Measurements from ENCODE around the gene HS3ST1. TPM values are rescaled to one million over a fixed set of nuclear protein-coding genes. Genes with fewer than 3 reads are reported as not detected.
A peak's percentile ranks its signal among the peaks of the same experiment; 100 is the strongest.

Gene HS3ST1
- total RNA-seq, 1 experiment from 2014 or later, result 80.8 TPM

- H3K4me3 Mint-ChIP-seq (ENCODE audit: low read depth, unreplicated experiment), result peak overlapping the region; percentile 92
- peaks cover 46% of the 10 kb centered on the region for H3K4me1 Mint-ChIP-seq (ENCODE audit: low read depth, unreplicated experiment)
- intact Hi-C loops (cut with micrococcal nuclease; ENCODE audit: unreplicated experiment), result loop anchor here (10.0 kb wide), 1 partner anchor 866 kb away; no protein-coding TSS in a partner anchor
- H3K27me3 Mint-ChIP-seq (ENCODE audit: unreplicated experiment), result no peaks in the 10 kb centered on the region
- DNase-seq, result no peak
- no TSS peak for BruUV-seq (replicated peaks)
- CTCF ChIA-PET, result no interaction called here
- no peaks in the 10 kb centered on the region for H3K9me3 Mint-ChIP-seq (ENCODE audit: low read depth, unreplicated experiment)
- peak overlapping the region; percentile 85 for H3K27ac Mint-ChIP-seq (ENCODE audit: unreplicated experiment)
- peaks cover 97% of the 10 kb centered on the region for H3K36me3 Mint-ChIP-seq (ENCODE audit: insufficient read depth, unreplicated experiment)
- TF ChIP-seq CTCF (IDR thresholded peaks at IDR 0.05; ENCODE audit: unreplicated experiment), result no peak
Observed at GRCh38 chr4:11421116-11421515, 7.6 kb downstream of the HS3ST1 start.

- no TSS peak for BruUV-seq (replicated peaks)
- no peaks in the 10 kb centered on the region for H3K27me3 Mint-ChIP-seq (ENCODE audit: unreplicated experiment)
- intact Hi-C loops (cut with micrococcal nuclease; ENCODE audit: unreplicated experiment), result loop anchor here (10.0 kb wide), 1 partner anchor 866 kb away; no protein-coding TSS in a partner anchor
- CTCF ChIA-PET, result no interaction called here
- peak overlapping the region; percentile 92 for H3K4me3 Mint-ChIP-seq (ENCODE audit: low read depth, unreplicated experiment)
- peaks cover 47% of the 10 kb centered on the region for H3K4me1 Mint-ChIP-seq (ENCODE audit: low read depth, unreplicated experiment)
- TF ChIP-seq CTCF (IDR thresholded peaks at IDR 0.05; ENCODE audit: unreplicated experiment), result no peak
- H3K27ac Mint-ChIP-seq (ENCODE audit: unreplicated experiment), result peak overlapping the region; percentile 85
- no peak for DNase-seq
- H3K9me3 Mint-ChIP-seq (ENCODE audit: low read depth, unreplicated experiment), result no peaks in the 10 kb centered on the region
- H3K36me3 Mint-ChIP-seq (ENCODE audit: insufficient read depth, unreplicated experiment), result peaks cover 96% of the 10 kb centered on the region
Observed at GRCh38 chr4:11420327-11420726, 8.4 kb downstream of the HS3ST1 start.

GRCh38 chr4:11418610-11419009, 10.1 kb downstream of the HS3ST1 start:
- peak overlapping the region; percentile 72 for H3K27ac Mint-ChIP-seq (ENCODE audit: unreplicated experiment)

GRCh38 chr4:11416767-11417113, 12.0 kb downstream of the HS3ST1 start:
- no peaks in the 10 kb centered on the region for H3K27me3 Mint-ChIP-seq (ENCODE audit: unreplicated experiment)
- peaks cover 94% of the 10 kb centered on the region for H3K36me3 Mint-ChIP-seq (ENCODE audit: insufficient read depth, unreplicated experiment)
- TF ChIP-seq CTCF (IDR thresholded peaks at IDR 0.05; ENCODE audit: unreplicated experiment), result no peak
- H3K9me3 Mint-ChIP-seq (ENCODE audit: low read depth, unreplicated experiment), result no peaks in the 10 kb centered on the region
- intact Hi-C loops (cut with micrococcal nuclease; ENCODE audit: unreplicated experiment), result loop anchor here (5.0 kb wide), 1 partner anchor 834 kb away; no protein-coding TSS in a partner anchor
- H3K4me1 Mint-ChIP-seq (ENCODE audit: low read depth, unreplicated experiment), result peaks cover 81% of the 10 kb centered on the region
- H3K4me3 Mint-ChIP-seq (ENCODE audit: low read depth, unreplicated experiment), result peak overlapping the region; percentile 65
- BruUV-seq (replicated peaks), result no TSS peak
- H3K27ac Mint-ChIP-seq (ENCODE audit: unreplicated experiment), result peak overlapping the region; percentile 74
- CTCF ChIA-PET, result no interaction called here
- no peak for DNase-seq

More at GRCh38 chr4:11418610-11419009, 10.1 kb downstream of the HS3ST1 start:
- CTCF ChIA-PET, result interaction anchor here (1.4 to 1.9 kb wide), 2 partner anchors 10 to 79 kb away, joined by 3 read pairs; partner anchors contain the start of gene HS3ST1
- H3K4me3 Mint-ChIP-seq (ENCODE audit: low read depth, unreplicated experiment), result peak overlapping the region; percentile 92
- peaks cover 94% of the 10 kb centered on the region for H3K36me3 Mint-ChIP-seq (ENCODE audit: insufficient read depth, unreplicated experiment)
- H3K4me1 Mint-ChIP-seq (ENCODE audit: low read depth, unreplicated experiment), result peaks cover 65% of the 10 kb centered on the region
- TF ChIP-seq CTCF (IDR thresholded peaks at IDR 0.05; ENCODE audit: unreplicated experiment), result no peak
- intact Hi-C loops (cut with micrococcal nuclease; ENCODE audit: unreplicated experiment), result loop anchor here (5.0 kb wide), 1 partner anchor 836 kb away; no protein-coding TSS in a partner anchor
- no peaks in the 10 kb centered on the region for H3K9me3 Mint-ChIP-seq (ENCODE audit: low read depth, unreplicated experiment)
- no peak for DNase-seq
- no TSS peak for BruUV-seq (replicated peaks)
- H3K27me3 Mint-ChIP-seq (ENCODE audit: unreplicated experiment), result no peaks in the 10 kb centered on the region
